Kidney (tissue), 14 donors: ENCODE data around the gene TCEAL3. TPM values are rescaled to one million over a fixed set of nuclear protein-coding genes. Genes with fewer than 3 reads are reported as not detected.
"Not testable (repeated sequence)": the region's sequence is repeated elsewhere in the genome, so short reads cannot be mapped to it uniquely, and the experiment has no call there.

Experiments
- DNase-seq, 5 donors: peaks; one replicate each; pipeline ENCODE4 v3.0.0-alpha.2; 2013 to 2020
- FAIRE-seq: peaks from 2 replicates; lab custom pipeline; 2012; peaks lifted over from hg19 to GRCh38; lab: Jason Lieb, UNC
- H3K27ac ChIP-seq, 2 donors: one replicate each; pipeline ENCODE4 v1.7.0; 2013; ENCODE audit warnings: low read depth in 2 of 2, low read length in 2 of 2, inconsistent platforms in 1 of 2
- H3K27me3 ChIP-seq: one replicate; pipeline ENCODE4 v1.7.1; 2013; ENCODE audit warnings: low read length, inconsistent platforms; ENCODE audit not compliant: control insufficient read depth, insufficient read depth
- H3K36me3 ChIP-seq, 3 donors: one replicate each; pipeline versions ENCODE4 v1.7.0 to v1.7.1; 2013; ENCODE audit warnings: low read length in 3 of 3, control low read depth in 1 of 3, inconsistent platforms in 1 of 3; ENCODE audit not compliant: insufficient read depth in 3 of 3, control insufficient read depth in 2 of 3
- H3K4me1 ChIP-seq, 3 donors: one replicate each; pipeline versions ENCODE4 v1.7.0 to v1.7.1; 2013; ENCODE audit warnings: low read length in 3 of 3, inconsistent platforms in 1 of 3, low read depth in 1 of 3; ENCODE audit not compliant: control insufficient read depth in 2 of 3, insufficient read depth in 2 of 3
- H3K4me3 ChIP-seq, 3 donors: one replicate each; pipeline versions ENCODE4 v1.7.0 to v1.8.1; 2013; ENCODE audit warnings: low read length in 3 of 3, control low read depth in 1 of 3, inconsistent platforms in 1 of 3
- H3K9ac ChIP-seq, 3 donors: one replicate each; pipeline versions ENCODE4 v1.7.0 to v1.7.1; 2013; ENCODE audit warnings: low read length in 3 of 3, control low read depth in 1 of 3, inconsistent platforms in 1 of 3
- H3K9me3 ChIP-seq, 3 donors: one replicate each; pipeline versions ENCODE4 v1.7.0 to v1.7.1; 2013; ENCODE audit warnings: low read length in 3 of 3, control low read depth in 1 of 3, inconsistent platforms in 1 of 3; ENCODE audit not compliant: control insufficient read depth in 2 of 3, insufficient read depth in 1 of 3
- intact Hi-C: fragments of 100-400 bp; cut with DNase I; formaldehyde crosslinking; loops from one replicate; pipeline ENCODE4 v1.11.1; 2022
- polyA plus RNA-seq: library from polyadenylated mRNA; stranded (reverse); fragments of 350-450 nt; fragmentation: Illumina TruSeq; extraction: RNeasy Lipid Tissue Mini Kit (QIAGEN cat#74804); gene quantifications from one replicate; pipeline ENCODE4 v1.2.3, GENCODE V29; 2014; ENCODE audit warnings: low read depth, low replicate concordance; ENCODE audit not compliant: insufficient read depth
- total RNA-seq: library from RNA; stranded (reverse); fragmentation: NEBNext Ultra II Directional; extraction: Animal tissue kit (Norgen Biotek cat#: 25700); gene quantifications from one replicate; pipeline ENCODE4 v1.2.1, GENCODE V29; 2021
- TF ChIP-seq, protein P1 (sequence below): IDR thresholded peaks from 3 replicates; pipeline ENCODE4 v1.5.1; 2012; ENCODE audit warnings: mild to moderate bottlenecking, moderate library complexity, borderline replicate concordance; ENCODE audit not compliant: insufficient read depth; ENCODE audit errors: extremely low read depth
- donor health status: control.
- donor health status: control.
- donor health status: control.
- donor health status: control.
- donor health status: control.
- donor health status: DM: yes; HTN: yes; CAD: no.
- donor health status: Normal renal cell carcinoma (clear cell type).

TCEAL3 gene
- total and polyA plus RNA-seq, 2 donors from 2014 or later = 34.2 to 70.1 TPM

DNA sequence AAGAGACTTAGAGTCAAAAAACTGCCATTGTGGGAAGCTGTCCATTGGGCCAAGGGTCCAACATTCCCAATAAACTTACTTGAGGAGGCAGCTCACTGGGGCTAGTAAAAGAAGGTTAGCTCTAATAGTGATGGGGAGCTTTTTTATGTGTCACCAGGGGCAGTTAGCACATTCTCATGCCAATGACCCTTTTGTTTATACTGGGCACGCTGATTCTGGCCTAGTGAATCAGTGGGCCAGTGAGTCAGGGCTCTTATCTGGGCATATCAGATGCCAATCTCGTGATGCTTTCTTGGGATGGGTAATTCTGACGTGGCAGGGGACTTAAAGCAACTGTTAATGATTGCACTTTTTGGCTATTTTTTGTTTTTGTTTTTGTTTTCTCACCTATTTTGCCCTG is 48.9 kb downstream of the TCEAL3 start:
- H3K9ac ChIP-seq = no peak overlapping the region
- no peak overlapping the region for H3K4me3 ChIP-seq
- H3K4me1 ChIP-seq = no peaks in the 10 kb centered on the region
- DNase-seq = no peak
- no peak for FAIRE-seq
- H3K27ac ChIP-seq = no peak overlapping the region
- intact Hi-C loops = no loop called here
- H3K36me3 ChIP-seq = no peaks in the 10 kb centered on the region
- H3K27me3 ChIP-seq = no peaks in the 10 kb centered on the region
- no peaks in the 10 kb centered on the region for H3K9me3 ChIP-seq
- TF ChIP-seq, protein P1, sequence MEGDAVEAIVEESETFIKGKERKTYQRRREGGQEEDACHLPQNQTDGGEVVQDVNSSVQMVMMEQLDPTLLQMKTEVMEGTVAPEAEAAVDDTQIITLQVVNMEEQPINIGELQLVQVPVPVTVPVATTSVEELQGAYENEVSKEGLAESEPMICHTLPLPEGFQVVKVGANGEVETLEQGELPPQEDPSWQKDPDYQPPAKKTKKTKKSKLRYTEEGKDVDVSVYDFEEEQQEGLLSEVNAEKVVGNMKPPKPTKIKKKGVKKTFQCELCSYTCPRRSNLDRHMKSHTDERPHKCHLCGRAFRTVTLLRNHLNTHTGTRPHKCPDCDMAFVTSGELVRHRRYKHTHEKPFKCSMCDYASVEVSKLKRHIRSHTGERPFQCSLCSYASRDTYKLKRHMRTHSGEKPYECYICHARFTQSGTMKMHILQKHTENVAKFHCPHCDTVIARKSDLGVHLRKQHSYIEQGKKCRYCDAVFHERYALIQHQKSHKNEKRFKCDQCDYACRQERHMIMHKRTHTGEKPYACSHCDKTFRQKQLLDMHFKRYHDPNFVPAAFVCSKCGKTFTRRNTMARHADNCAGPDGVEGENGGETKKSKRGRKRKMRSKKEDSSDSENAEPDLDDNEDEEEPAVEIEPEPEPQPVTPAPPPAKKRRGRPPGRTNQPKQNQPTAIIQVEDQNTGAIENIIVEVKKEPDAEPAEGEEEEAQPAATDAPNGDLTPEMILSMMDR = no peak

DNA sequence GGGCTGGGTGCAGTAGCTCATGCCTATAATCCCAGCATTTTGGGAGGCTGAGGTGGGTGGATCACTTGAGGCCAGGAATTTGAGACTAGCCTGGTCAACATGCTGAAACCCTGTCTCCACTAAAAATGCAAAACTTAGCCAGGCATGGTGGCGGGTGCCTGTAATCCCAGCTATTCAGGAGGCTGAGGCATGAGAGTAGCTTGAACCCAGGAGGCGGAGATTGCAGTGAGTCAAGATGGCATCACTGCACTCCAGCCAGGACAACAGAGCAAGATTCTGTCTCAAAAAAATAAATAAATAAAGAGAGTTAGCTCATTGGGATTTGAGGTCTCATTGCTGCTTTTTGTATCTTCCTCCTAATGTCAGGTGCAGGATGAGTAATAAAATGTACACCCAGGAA is 49.3 kb downstream of the TCEAL3 start:
- H3K4me3 ChIP-seq, H3K36me3 ChIP-seq, H3K9me3 ChIP-seq, FAIRE-seq, DNase-seq, H3K27ac ChIP-seq, H3K4me1 ChIP-seq, H3K9ac ChIP-seq, H3K27me3 ChIP-seq, intact Hi-C loops: not testable (repeated sequence)

DNA sequence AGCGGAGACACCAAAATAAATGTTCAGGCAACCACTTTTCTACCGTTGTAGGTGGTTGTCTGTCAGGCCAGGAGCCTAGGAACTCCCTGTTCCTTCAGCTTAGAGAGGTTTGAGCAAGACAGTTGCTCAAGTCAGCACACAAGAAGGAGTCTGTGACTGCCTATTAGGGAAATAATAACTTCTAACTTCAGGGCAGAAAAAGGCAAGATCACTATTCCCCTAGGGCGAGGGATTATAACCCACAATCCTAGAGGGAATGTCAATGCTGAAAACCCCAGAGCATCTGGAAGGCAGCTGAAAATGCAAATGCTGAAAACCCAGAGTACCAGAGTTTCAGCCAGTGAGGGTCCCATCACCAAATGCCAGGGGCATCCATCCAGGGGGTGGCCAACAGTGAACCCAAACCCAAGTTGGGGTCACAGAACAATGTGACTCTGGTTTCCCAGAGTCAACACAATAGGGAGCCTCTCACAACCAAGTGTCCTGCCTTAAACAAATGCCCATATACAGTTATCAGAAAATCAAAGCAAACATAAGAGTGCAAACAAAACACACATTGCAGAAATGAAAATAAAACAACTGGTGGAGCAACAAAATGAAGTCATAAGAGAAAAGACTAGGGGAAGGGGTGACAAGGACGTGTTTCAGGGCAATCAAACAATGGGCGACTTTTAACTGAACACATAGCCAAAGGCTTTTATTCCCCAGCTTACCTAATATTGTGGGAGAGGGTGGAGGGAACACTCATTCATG is 51.1 kb downstream of the TCEAL3 start:
- intact Hi-C loops = no loop called here
- no peak for FAIRE-seq

DNA sequence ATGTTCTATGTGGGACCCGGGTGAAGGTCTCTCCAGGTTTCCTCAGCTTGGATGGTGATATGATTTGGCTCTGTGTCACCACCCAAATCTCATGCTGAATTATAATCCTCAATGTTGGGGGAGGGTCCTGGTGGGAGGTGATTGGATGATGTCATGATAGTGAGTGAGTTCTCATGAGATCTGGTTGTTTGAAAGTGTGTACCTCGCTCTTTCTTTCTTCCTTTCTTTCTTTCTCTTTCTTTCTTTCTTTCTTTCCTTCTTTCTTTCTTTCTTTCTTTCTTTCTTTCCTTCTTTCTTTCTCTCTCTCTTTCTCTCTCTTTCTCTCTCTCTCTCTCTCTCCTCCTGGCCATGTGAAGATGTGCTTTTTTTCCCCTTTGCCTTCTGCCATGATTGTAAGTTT is 51.7 kb downstream of the TCEAL3 start:
- DNase-seq, H3K4me1 ChIP-seq, H3K36me3 ChIP-seq, H3K4me3 ChIP-seq, intact Hi-C loops, H3K9me3 ChIP-seq, H3K9ac ChIP-seq, H3K27ac ChIP-seq, FAIRE-seq, H3K27me3 ChIP-seq: not testable (repeated sequence)

More for the DNA sequence above, 51.1 kb downstream of the TCEAL3 start:
- Histone ChIP-seq H3K4me3 (no peak overlapping the region), H3K36me3 (no peaks in the 10 kb centered on the region), H3K9me3 (no peaks in the 10 kb centered on the region), H3K4me1 (no peaks in the 10 kb centered on the region), H3K27ac (no peak overlapping the region), H3K9ac (no peak overlapping the region), H3K27me3 (peaks cover 2% of the 10 kb centered on the region)
- no peak for DNase-seq
- TF ChIP-seq, protein P1 = no peak

Other genes starting within 250 kb of the TCEAL3 start
- gene BEX3, start 231.4 kb upstream of the TCEAL3 start, total RNA-seq = 131 TPM
- 458 TPM for gene BEX3, start 231.4 kb upstream of the TCEAL3 start, polyA plus RNA-seq
- gene RAB40A, start 88.5 kb upstream of the TCEAL3 start, total RNA-seq = 1.4 TPM
- not detected for gene RAB40A, start 88.5 kb upstream of the TCEAL3 start, polyA plus RNA-seq
- gene TCEAL4, start 22.4 kb upstream of the TCEAL3 start, total RNA-seq = 96.8 TPM
- gene TCEAL4, start 22.4 kb upstream of the TCEAL3 start, polyA plus RNA-seq = 193 TPM
- gene TCEAL1, start 21.0 kb downstream of the TCEAL3 start, total RNA-seq = 30.3 TPM
- 32.5 TPM for gene TCEAL1, start 21.0 kb downstream of the TCEAL3 start, polyA plus RNA-seq
- gene MORF4L2, start 78.7 kb downstream of the TCEAL3 start, total RNA-seq = 250 TPM
- 146 TPM for gene MORF4L2, start 78.7 kb downstream of the TCEAL3 start, polyA plus RNA-seq
- gene TMEM31, start 102.9 kb downstream of the TCEAL3 start, total RNA-seq = 0.38 TPM
- gene TMEM31, start 102.9 kb downstream of the TCEAL3 start, polyA plus RNA-seq = not detected
- gene PLP1, start 168.9 kb downstream of the TCEAL3 start, total RNA-seq = 2.4 TPM
- gene PLP1, start 168.9 kb downstream of the TCEAL3 start, polyA plus RNA-seq = 1.1 TPM
- gene RAB9B, start 224.3 kb downstream of the TCEAL3 start, total RNA-seq = 1.1 TPM
- gene RAB9B, start 224.3 kb downstream of the TCEAL3 start, polyA plus RNA-seq = 0.26 TPM